Measurements from ENCODE around the gene PRR20G. TPM values are rescaled to one million over a fixed set of nuclear protein-coding genes. Genes with fewer than 3 reads are reported as not detected.
"Not testable (repeated sequence)": the region's sequence is repeated elsewhere in the genome, so short reads cannot be mapped to it uniquely, and the experiment has no call there.

Gene PRR20G
- not detected for total RNA-seq
- long read RNA-seq: 0 reads

DNA sequence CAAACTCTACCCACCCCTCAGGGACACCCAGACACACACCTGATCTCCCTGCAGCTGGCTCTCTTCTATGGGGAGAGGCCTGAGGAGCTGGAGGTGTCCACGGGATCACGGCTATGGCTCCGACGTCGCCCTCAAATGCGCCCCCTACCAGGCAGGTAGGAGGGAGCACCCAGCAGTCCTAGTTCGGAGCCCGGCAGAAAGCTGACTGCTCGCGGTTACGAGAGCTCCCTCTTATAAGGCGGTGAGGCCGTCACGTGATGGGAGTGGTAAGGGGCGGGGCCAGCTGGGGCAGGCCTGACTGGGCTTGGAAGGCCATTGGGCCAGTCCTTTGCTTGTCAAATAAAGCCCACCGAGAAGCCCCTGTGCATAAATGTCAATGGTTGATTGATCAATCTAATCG, at the start of gene PRR20G:
Gene PRR20G (minus strand): TSS at position 207 of the 400 bp plus-strand sequence. CDS start 681 bp downstream, outside the sequence.
- intact Hi-C loops (cut with DNase I): no loop called here
- DNase-seq (ENCODE audit: low spot score): no peak

DNA sequence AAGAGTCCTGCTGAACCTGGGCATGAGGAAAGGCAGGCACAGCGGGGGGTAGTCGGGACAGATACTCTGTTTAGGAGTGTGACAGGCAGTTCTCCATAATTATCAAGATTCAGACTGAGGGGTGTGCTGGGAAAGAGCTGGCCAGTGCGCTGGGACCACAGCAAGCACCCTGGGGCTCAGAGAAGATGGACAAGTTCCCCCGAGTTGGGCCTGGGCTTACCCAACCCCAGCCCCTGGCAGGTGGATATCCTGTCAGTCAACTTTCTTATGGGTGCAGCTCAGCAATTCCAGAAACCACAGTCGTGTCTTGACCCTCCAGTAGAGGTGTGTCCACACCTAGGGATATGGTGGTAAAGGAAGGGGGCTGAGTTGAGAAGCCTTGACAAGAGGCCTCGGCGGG, 49.2 kb upstream of the PRR20G start:
- intact Hi-C loops (cut with DNase I): no loop called here
- no peak for DNase-seq (ENCODE audit: low spot score)

DNA sequence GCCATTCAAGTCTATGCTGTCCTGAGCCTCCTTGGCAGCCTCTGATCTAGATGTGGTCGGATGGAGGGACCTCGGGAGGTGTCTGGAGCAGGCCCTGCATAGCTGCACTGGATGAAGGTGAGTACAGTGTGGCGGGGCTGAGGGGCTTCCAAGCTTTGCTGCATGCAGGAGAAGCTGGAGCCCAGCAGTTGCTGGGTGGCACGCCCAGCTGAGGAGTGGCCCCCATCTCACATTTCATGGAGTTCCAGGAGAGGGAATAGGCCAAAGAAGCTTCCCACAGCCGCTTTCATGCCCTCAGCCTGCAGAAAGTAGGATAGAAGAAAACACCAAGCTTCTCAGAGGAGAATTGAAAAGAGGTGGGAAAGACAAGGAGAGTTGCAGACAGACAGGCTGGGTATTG, 48.3 kb upstream of the PRR20G start:
- intact Hi-C loops (cut with DNase I): no loop called here

DNA sequence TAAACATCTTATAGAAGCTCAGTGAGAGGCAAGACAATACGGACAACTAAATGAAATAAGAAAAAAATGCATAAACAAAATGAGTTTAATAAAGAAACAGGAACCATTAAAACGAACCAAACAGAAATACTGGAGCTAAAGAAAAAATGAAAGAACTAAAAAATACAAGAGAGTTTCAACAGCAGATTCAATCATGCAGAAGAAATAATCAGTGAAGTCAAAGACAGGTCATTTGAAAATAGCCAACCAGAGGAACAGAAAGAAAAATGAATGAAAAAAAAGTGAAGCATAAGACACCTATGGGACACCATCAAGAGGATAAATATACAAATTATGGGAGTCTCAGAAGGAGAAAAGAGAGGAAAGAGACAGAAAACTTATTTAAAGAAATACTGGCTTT, 42.5 kb upstream of the PRR20G start:
- intact Hi-C loops (cut with DNase I): no loop called here
- no peak for DNase-seq (ENCODE audit: low spot score)

More for the DNA sequence above, 48.3 kb upstream of the PRR20G start:
- no peak for DNase-seq (ENCODE audit: low spot score)

DNA sequence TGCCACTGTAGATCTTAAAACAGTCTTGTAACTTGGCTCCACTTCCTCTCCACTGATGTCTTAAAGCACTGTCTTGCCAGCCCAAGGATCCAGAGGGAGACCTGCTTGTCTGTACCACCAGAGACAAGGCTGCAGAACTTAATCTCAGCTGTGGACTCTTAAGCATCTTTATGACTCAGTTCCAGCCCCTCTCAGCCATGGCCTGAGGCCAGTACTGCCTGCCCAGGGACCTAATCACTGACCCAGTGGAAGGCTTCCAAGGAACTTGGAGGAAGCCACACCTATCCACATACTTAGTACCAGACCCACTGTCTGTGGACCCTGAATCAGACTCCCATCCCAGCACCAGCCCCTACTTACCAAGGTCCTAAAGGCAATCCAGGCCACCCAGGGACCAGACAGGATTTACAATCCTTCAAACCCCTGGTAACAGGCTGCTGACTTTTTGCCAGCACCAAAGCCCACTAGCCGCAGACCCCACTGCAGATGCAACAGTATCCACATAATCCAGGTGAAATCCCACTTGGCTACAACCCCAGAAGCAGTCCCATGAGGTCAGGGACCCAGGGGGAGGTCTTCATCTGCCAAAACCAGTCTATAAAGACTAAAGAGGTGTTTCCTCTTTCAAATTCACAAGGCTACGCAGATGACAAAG, 41.9 kb upstream of the PRR20G start:
- DNase-seq (ENCODE audit: low spot score): no peak
- intact Hi-C loops (cut with DNase I): no loop called here

DNA sequence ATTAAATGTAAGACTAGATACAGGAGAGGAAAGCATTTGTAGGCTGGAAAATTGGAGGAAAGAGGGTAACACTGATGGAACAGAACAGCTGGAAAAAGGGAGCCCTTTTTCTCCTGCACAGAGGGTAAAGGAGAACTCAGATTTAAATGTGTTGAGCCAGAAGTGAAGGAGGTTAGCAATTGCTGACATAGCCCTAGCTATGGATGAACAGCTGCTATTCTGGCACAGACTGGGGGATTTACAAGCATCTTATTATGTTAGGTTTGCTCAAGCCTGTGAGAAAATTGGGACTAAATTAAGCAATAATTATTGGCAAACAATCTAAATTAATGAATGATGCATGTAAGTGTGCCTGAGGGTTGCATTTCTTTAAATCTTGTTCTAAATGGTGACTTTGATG, 40.6 kb upstream of the PRR20G start:
- intact Hi-C loops (cut with DNase I): no loop called here
- DNase-seq (ENCODE audit: low spot score): no peak

DNA sequence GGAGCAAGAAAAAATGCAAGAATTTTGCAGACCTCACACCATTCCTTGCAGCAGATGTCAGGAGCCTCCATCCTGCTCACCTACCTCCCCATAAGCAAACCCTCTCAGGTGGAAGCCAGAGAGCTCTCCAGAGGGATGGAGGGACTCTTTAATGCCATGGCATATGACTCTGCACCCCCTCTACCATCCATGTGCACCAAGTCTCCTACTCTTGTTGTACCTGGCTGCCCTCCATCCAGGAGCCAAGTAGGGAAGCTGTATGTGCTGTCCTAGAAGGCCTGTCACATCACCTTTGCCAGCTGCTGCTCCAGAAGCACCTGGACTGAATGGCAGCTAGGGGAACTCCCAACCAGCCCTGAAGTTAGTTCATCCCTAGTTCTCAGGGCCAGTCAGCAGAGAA, 38.5 kb upstream of the PRR20G start:
- intact Hi-C loops (cut with DNase I): no loop called here
- DNase-seq (ENCODE audit: low spot score): no peak

DNA sequence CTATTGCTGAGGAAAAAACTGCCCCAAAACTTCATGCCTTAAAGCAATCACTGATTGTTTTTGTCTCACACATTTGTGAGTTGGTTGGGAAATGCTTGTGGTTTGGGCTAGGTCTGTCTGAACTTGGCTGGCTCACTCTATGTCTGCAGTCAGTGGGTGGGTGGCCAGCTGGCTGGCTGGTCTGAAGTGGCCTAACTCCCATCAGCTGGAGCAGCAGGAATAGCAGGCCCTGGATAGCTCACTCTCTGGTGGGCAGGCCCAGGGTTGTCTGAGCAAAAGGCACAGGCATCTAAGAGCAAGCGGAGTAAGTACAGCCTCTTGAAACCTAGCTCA, 37.7 kb upstream of the PRR20G start:
- DNase-seq (ENCODE audit: low spot score): no peak
- intact Hi-C loops (cut with DNase I): no loop called here

DNA sequence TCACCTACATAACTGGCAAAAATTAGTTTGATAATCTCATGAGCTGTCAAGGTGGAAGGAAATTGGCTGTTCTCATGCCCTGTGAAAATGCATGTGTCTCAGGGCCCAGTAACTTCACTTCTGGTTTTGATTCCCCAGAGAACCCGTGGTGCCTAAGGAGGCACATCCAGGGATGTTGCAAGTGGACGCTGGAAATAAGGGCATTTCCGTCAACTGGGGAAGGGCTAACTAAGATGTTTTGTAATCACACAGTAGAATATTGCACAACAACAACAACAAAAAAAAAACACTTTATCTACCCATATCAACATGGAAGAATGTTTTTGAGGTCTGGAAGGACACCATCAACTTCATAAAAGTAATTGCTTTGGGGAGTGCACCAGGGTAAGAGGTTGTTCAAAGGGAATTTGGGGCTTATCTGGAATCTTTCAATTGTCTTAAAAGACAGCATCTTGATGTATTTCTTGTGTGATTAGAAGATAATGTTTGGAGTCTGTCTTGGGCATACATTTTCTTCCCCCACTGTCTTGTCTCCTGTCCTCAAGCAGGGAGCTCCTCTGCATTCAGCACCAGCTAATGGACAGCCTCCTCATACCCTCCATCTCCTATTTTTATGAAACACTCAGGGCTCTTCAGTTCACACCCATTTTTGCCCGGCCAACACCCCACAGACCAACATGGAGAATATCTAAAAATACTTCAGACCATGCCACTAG, 37.2 kb upstream of the PRR20G start:
- intact Hi-C loops (cut with DNase I): no loop called here
- DNase-seq (ENCODE audit: low spot score): no peak

DNA sequence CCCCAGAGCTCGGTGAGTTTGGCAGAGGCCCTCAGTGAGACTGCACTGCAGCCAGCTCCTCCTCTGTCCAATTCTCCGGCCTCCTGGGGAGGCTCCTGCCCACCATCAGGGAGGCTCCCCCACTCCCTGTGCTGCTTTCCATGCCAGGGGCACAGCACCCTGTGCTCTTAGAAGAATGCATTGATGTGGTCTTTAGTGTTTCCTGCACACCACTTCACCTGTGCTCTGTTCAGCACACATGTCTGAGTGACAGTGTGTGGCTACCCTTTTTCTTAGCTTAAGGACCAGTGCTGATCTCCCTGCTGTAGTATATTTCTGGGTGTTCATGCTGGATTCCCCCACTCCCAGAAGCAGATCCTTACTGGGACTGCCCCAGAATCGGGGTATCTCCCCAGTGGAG, 36.2 kb upstream of the PRR20G start:
- DNase-seq (ENCODE audit: low spot score): no peak
- intact Hi-C loops (cut with DNase I): no loop called here

DNA sequence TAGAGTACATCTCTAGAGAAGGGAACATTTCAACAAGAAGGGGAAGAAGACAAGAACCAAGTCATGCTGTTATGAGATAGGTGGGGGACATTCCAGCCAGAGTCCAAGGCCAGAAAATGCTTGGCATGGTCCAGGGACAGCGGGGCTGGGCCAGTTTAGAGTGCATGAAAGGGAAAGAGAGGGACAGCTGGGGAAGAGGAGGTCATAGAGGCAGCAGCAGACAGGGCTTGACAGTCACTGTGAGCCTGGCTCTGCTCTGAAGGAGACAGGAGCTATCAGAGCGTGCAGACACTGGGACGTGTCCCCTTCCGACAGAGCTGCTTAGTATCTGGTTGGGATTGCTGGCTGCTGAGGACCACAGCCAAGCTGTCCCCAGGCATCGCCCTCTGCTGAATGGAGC, 35.7 kb upstream of the PRR20G start:
- no peak for DNase-seq (ENCODE audit: low spot score)
- intact Hi-C loops (cut with DNase I): no loop called here

DNA sequence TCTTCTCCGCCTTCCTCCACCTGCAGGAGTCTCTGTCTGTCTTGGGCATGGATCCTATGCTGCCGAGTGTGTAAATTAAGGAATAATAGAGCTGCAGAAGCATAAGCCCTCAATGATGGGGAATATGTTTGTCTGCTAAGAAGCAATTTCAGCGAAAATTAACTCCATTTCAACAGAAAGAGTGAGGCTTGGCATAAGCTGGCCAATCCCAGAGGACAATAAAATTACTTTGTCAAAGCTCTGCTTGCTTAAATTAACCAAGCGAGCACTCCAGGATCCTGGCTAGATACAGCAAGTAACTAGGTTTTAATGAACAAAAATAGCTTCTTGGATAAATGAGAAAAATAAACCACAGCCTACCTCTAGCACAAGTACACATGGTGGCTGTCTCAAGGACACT, 33.5 kb upstream of the PRR20G start:
- DNase-seq (ENCODE audit: low spot score): no peak
- intact Hi-C loops (cut with DNase I): no loop called here

DNA sequence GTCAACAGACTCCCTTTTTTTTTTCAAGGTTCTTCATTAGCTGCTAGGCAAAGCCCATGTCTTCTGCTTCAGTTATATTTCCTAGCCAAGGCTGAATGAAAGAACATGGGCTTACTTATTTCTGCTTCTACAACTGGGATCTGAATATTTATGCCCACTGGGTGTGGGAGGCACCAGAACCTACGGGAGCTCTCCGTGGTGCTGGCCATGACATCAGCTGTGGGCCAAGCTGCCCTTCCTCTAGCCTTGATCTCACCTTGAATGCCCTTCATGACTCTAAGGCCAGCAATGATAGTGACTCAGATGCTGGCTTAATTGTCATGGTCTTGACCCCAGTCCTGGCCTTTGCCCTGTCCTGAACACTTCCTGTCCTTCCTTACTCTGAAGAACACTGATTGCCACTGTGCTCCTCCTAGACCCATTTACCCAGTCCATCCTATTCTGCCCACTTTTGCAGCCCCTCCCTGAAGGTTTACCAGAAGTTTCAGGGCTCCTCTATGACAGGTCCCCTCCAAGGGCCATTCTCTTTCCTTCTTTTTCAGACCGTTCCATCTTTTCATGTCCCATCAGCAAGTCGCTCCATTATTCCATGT, 32.8 kb upstream of the PRR20G start:
- no peak for DNase-seq (ENCODE audit: low spot score)
- intact Hi-C loops (cut with DNase I): no loop called here

DNA sequence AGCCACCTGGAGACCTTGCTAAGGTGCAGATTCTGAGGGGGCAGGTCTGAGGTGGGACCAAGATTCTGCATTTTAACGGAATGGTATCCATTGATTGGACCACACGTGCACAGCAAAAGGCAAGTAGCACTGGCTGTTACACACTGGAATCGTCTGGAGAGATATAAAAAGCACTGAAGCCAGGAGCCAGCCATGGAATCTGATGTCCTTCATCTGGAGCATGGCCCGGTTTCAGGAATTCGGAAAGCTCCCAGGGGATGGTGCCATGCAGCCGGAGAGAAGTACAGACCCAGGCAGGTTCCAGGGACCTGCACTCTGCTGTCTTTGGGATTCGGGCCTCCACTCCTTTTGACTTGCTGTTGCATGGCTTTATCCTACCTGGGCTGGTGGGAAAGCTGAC, 28.8 kb upstream of the PRR20G start:
- intact Hi-C loops (cut with DNase I): no loop called here
- no peak for DNase-seq (ENCODE audit: low spot score)

DNA sequence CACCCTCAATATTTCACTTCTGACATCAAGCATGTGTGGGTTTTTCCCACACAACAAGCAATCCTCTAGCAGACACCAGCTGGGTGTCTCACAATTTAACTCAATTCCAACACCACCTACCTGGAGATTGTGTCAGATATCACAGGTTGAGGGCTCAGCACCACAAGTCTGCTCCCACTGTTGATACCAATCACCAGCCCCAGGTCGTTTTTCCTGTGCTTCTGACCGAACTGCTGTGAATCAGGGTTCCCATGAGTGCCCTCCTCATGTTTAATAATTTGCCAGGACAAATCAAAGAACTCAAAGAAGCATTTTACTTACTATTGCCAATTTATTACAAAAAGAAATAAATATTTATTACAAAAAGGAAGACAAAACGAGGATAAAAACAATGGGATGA, 25.0 kb upstream of the PRR20G start:
- intact Hi-C loops (cut with DNase I): no loop called here
- no peak for DNase-seq (ENCODE audit: low spot score)

DNA sequence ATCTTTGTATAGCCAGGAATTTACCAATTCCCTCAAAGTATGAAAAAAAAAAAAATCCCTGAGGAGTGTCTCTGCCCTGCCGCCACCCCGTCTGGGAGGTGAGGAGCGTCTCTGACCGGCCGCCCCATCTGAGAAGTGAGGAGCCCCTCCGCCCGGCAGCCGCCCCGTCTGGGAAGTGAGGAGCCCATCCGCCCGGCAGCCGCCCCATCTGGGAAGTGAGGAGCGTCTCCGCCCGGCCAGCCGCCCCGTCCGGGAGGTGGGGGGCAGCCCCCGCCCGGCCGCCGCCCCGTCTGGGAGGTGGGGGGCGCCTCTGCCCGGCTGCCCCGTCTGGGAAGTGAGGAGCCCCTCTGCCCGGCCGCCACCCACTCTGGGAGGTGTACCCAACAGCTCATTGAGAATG, 21.0 kb upstream of the PRR20G start:
- intact Hi-C loops (cut with DNase I); DNase-seq (ENCODE audit: low spot score): not testable (repeated sequence)

DNA sequence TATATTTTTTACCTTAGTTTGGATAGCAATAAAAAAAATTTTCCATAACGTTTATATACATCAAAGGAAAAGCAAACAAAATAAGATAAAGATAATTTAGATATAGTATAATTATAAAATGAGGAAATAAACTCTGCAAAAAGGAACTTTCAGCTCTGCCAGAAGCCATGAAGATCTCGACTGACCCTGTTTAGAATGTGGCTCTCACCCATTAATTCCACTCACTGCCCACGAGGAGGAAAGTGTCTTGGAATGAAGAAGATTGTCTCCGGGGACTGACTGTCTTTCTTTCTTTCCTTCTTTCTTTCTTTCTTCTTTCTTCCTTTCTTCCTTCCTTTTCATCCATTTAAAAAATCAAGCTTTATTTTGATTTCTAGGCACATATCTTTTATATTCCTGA, 20.1 kb upstream of the PRR20G start:
- intact Hi-C loops (cut with DNase I): no loop called here
- DNase-seq (ENCODE audit: low spot score): no peak

DNA sequence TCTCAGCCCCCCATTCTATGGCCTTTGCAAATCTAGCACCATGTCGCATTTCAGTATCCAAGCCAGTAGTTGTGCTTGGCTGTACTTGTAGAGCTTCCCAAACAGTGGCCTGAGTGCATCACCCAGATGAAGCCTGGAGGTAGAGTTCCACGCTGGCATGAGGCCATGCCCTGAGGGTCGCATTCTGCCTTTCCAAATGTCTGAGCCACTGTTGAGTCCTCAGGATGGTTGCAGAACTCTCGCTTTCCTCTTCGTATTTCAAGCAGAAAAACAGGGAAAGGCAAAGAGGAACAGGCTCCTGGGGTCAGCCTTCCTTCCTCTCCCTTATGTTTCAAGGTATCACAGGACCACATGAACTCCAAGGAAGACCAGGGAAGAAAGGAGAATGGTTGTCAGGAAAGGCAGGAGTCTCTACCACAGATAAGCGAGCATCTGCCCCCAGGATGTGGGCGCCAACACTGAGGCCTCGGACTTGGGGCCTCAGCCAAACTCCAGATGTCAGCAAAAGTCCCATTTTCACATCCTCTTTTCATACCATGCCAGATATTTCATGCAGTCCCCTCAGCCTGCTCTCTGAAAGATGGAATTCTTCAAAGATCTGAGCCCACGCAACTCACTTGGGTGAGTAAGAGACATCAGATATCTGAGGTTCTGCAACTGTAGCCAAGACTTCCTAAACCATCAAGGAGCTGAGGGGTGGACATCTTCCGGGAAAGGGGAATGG, 19.4 kb upstream of the PRR20G start:
- DNase-seq (ENCODE audit: low spot score): no peak

DNA sequence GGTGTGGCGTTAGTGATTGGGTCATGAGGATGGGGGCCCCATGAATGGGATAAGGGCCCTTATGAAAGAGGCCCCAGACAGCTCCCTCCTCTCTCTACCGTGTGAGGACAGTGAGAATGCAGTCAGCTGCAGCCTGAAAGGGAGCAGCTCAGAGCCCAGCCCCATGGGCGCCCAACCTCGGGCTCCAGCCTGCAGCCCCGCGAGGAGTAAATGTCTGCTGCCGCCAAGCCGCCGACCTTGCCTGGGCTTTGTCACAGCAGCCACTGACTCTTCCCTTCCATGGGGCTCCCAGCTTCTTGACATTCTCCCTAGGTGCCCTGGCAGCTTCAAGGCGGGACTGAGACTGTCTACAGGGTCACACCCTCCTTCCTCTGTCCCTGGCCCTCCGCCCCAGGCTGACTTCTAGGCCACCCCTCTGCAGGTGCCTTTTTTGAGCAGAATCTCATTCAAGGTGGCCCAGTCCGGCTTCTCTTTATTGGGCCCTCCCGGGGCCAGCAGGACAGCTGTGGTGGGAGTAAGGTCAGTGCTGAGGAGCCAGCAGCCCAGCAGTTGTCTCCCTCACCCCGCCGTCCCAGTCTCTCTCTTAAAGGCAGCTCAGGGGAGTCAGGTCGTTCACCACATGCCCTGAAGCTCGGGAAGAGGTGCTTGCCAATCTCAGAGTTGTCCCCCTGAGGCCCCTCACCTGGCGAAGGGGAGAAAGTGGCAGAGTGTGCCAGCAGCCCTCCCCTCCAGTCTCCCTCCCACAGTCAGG, 18.7 kb upstream of the PRR20G start:
- DNase-seq (ENCODE audit: low spot score): no peak
- intact Hi-C loops (cut with DNase I): no loop called here

More for the DNA sequence above, 19.4 kb upstream of the PRR20G start:
- intact Hi-C loops (cut with DNase I): no loop called here

DNA sequence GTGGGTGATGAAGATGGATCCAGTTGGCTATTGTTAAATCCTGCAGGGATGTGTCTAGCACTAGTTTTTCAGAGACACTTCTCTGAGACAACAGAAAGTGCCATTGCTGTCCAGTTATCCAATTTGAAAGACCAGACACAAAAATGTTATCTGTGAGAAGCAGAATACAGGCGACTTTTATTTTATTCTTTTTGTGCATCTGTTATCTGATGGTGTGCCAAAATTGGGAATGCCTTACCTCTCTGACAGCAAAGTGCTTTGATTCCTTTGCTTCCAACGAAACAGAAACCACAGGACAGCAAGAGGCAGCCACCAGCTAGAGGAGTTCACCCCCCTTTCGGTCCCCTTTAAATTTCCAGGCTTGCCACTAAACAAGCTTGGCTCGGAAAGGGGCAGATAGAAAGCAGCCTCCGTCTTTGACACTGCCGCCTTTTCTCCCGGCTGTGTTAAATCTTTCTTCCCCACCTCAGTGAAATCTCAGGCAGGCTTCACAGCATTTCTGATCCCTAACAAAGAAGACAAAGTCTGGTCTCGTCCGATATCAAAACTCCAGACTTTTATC, 17.7 kb upstream of the PRR20G start:
- intact Hi-C loops (cut with DNase I): no loop called here
- DNase-seq (ENCODE audit: low spot score): no peak
